NT2/D1 (cell line): ENCODE results near the gene ACOXL.

Experiments used
- DNase-seq: peaks from one replicate; pipeline ENCODE4 v3.0.0-alpha.2; 2011; ENCODE audit warnings: low read depth, low spot score
- H3K27me3 ChIP-seq: 2 replicates; pipeline ENCODE4 v1.6.0; 2011; ENCODE audit warnings: mild to moderate bottlenecking; ENCODE audit not compliant: insufficient read length, insufficient read depth
- H3K36me3 ChIP-seq: 2 replicates; pipeline ENCODE4 v1.6.1; 2011; ENCODE audit warnings: mild to moderate bottlenecking, low read length, mixed read lengths; ENCODE audit not compliant: insufficient read depth, insufficient read length
- H3K4me1 ChIP-seq: 2 replicates; pipeline ENCODE4 v1.5.1; 2011; ENCODE audit not compliant: insufficient read depth, insufficient read length
- H3K4me3 ChIP-seq: 2 replicates; pipeline ENCODE4 v1.5.1; 2011; ENCODE audit warnings: low read depth; ENCODE audit not compliant: insufficient read length
- H3K9ac ChIP-seq: 2 replicates; pipeline ENCODE4 v1.6.0; 2011; ENCODE audit warnings: low read depth; ENCODE audit not compliant: insufficient read length
- H3K9me3 ChIP-seq: 2 replicates; pipeline ENCODE4 v1.5.1; 2011; ENCODE audit warnings: mild to moderate bottlenecking, low read length; ENCODE audit not compliant: insufficient read depth
- SUZ12 ChIP-seq: IDR thresholded peaks from 2 replicates; pipeline ENCODE4 v1.6.1; 2011; ENCODE audit not compliant: insufficient read length, insufficient read depth; ENCODE audit errors: extremely low read depth
- YY1 ChIP-seq: IDR thresholded peaks from 2 replicates; pipeline ENCODE4 v1.6.1; 2011; ENCODE audit not compliant: insufficient read length, insufficient read depth
- ZNF274 ChIP-seq: IDR thresholded peaks from 2 replicates; pipeline ENCODE4 v1.6.1; 2011; ENCODE audit warnings: mild to moderate bottlenecking, low read depth, low read length

Gene ACOXL

GRCh38 chr2:110847651-110848050, 115.3 kb downstream of the ACOXL start:
- no peaks in the 10 kb centered on the region for H3K9me3 ChIP-seq
- H3K27me3 ChIP-seq = peaks cover 19% of the 10 kb centered on the region
- peaks cover 6% of the 10 kb centered on the region for H3K4me1 ChIP-seq
- TF ChIP-seq SUZ12 = no peak
- TF ChIP-seq ZNF274 = no peak
- DNase-seq = no peak
- no peaks in the 10 kb centered on the region for H3K36me3 ChIP-seq
- no peak overlapping the region for H3K9ac ChIP-seq
- H3K4me3 ChIP-seq = no peak overlapping the region

- no peaks in the 10 kb centered on the region for H3K9me3 ChIP-seq
- no peaks in the 10 kb centered on the region for H3K36me3 ChIP-seq
- H3K4me3 ChIP-seq = no peak overlapping the region
- peaks cover 5% of the 10 kb centered on the region for H3K4me1 ChIP-seq
- H3K9ac ChIP-seq = no peak overlapping the region
- TF ChIP-seq ZNF274 (no peak), SUZ12 (no peak), YY1 (no peak)
- H3K27me3 ChIP-seq = peaks cover 18% of the 10 kb centered on the region
- no peak for DNase-seq
These were observed 115.7 kb downstream of the ACOXL start for GRCh38 chr2:110848071-110848470.

GRCh38 chr2:110848519-110849030, 116.2 kb downstream of the ACOXL start:
- peaks cover 18% of the 10 kb centered on the region for H3K27me3 ChIP-seq
- no peak overlapping the region for H3K9ac ChIP-seq
- H3K4me1 ChIP-seq = peaks cover under 1% of the 10 kb centered on the region
- no peaks in the 10 kb centered on the region for H3K36me3 ChIP-seq
- H3K4me3 ChIP-seq = no peak overlapping the region
- H3K9me3 ChIP-seq = no peaks in the 10 kb centered on the region
- DNase-seq = no peak
- no peak for TF ChIP-seq ZNF274
- no peak for TF ChIP-seq SUZ12
- TF ChIP-seq YY1 = no peak

GRCh38 chr2:110851531-110851930, 119.2 kb downstream of the ACOXL start:
- Histone ChIP-seq H3K27me3 (peaks cover 3% of the 10 kb centered on the region), H3K9me3 (no peaks in the 10 kb centered on the region; the same call in 1 of the 2 replicates), H3K4me1 (no peaks in the 10 kb centered on the region), H3K4me3 (no peak overlapping the region), H3K9ac (no peak overlapping the region), H3K36me3 (no peaks in the 10 kb centered on the region)
- no peak for TF ChIP-seq YY1
- no peak for TF ChIP-seq SUZ12
- no peak for TF ChIP-seq ZNF274
- DNase-seq = no peak

GRCh38 chr2:110852051-110852450, 119.7 kb downstream of the ACOXL start:
- Histone ChIP-seq H3K4me1 (no peaks in the 10 kb centered on the region), H3K36me3 (no peaks in the 10 kb centered on the region), H3K27me3 (peaks cover 3% of the 10 kb centered on the region), H3K9me3 (no peaks in the 10 kb centered on the region; the same call in 1 of the 2 replicates), H3K4me3 (no peak overlapping the region), H3K9ac (no peak overlapping the region)
- no peak for DNase-seq
- TF ChIP-seq ZNF274 (no peak), SUZ12 (no peak), YY1 (no peak)

GRCh38 chr2:110852541-110853263, 120.3 kb downstream of the ACOXL start:
- H3K4me3 ChIP-seq = no peak overlapping the region
- H3K9ac ChIP-seq = no peak overlapping the region
- TF ChIP-seq YY1 (no peak), ZNF274 (no peak), SUZ12 (no peak)

GRCh38 chr2:110853516-110853915, 121.1 kb downstream of the ACOXL start:
- H3K4me1 ChIP-seq = no peaks in the 10 kb centered on the region
- peaks cover 1% of the 10 kb centered on the region for H3K27me3 ChIP-seq

More at GRCh38 chr2:110852541-110853263, 120.3 kb downstream of the ACOXL start:
- DNase-seq = no peak
- Histone ChIP-seq H3K9me3 (no peaks in the 10 kb centered on the region; the same call in 1 of the 2 replicates), H3K36me3 (no peaks in the 10 kb centered on the region), H3K27me3 (peaks cover 3% of the 10 kb centered on the region), H3K4me1 (no peaks in the 10 kb centered on the region)

More at GRCh38 chr2:110853516-110853915, 121.1 kb downstream of the ACOXL start:
- Histone ChIP-seq H3K9ac (no peak overlapping the region), H3K36me3 (no peaks in the 10 kb centered on the region), H3K9me3 (no peaks in the 10 kb centered on the region; the same call in 1 of the 2 replicates), H3K4me3 (no peak overlapping the region)
- TF ChIP-seq ZNF274 (no peak), SUZ12 (no peak), YY1 (no peak)
- DNase-seq = no peak
